Transverse colon (tissue), 3 donors: ENCODE results near the gene NXPE3.

ENCODE experiments used
- POLR2A ChIP-seq: fragments of 450-650 bp; IDR thresholded peaks from one replicate; pipeline ENCODE4 v1.6.1; 2016; ENCODE audit warnings: antibody characterized with exemption, mild to moderate bottlenecking, moderate library complexity
- TF ChIP-seq, protein P1 (sequence below), 5 experiments: fragments of 200-600 bp in 3 of 5; fragments of 450-650 bp in 2 of 5; sonication (generic) in 3 of 5; IDR thresholded peaks; 1 replicate in 2 of 5; 2 replicates in 3 of 5; pipeline ENCODE4 v1.5.1; 2016 to 2017; ENCODE audit warnings: antibody characterized with exemption in 5 of 5, inconsistent platforms in 3 of 5, mild to moderate bottlenecking in 2 of 5, moderate library complexity in 1 of 5

GRCh38 chr3:101801174-101801573 is 22.2 kb downstream of the NXPE3 start:
- TF ChIP-seq POLR2A: no peak
- TF ChIP-seq, protein P1, sequence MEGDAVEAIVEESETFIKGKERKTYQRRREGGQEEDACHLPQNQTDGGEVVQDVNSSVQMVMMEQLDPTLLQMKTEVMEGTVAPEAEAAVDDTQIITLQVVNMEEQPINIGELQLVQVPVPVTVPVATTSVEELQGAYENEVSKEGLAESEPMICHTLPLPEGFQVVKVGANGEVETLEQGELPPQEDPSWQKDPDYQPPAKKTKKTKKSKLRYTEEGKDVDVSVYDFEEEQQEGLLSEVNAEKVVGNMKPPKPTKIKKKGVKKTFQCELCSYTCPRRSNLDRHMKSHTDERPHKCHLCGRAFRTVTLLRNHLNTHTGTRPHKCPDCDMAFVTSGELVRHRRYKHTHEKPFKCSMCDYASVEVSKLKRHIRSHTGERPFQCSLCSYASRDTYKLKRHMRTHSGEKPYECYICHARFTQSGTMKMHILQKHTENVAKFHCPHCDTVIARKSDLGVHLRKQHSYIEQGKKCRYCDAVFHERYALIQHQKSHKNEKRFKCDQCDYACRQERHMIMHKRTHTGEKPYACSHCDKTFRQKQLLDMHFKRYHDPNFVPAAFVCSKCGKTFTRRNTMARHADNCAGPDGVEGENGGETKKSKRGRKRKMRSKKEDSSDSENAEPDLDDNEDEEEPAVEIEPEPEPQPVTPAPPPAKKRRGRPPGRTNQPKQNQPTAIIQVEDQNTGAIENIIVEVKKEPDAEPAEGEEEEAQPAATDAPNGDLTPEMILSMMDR (IDR thresholded peaks at IDR 0.05): no peak
